Subcutaneous abdominal adipose tissue (tissue), 5 donors: ENCODE results near the gene SGMS1.

Source experiments
- H3K27ac ChIP-seq: one replicate; pipeline ENCODE4 v1.7.0; 2013; ENCODE audit warnings: low read depth, mild to moderate bottlenecking, inconsistent platforms, low read length, moderate library complexity
- H3K27me3 ChIP-seq, 5 donors: one replicate each; pipeline ENCODE4 v1.7.0; 2013; ENCODE audit warnings: low read length in 5 of 5, inconsistent platforms in 1 of 5; ENCODE audit not compliant: control insufficient read depth in 5 of 5, insufficient read depth in 4 of 5
- H3K36me3 ChIP-seq, 5 donors: one replicate each; pipeline ENCODE4 v1.7.0; 2013; ENCODE audit warnings: low read length in 5 of 5; ENCODE audit not compliant: control insufficient read depth in 5 of 5, insufficient read depth in 5 of 5
- H3K4me1 ChIP-seq, 5 donors: one replicate each; pipeline ENCODE4 v1.7.0; 2013; ENCODE audit warnings: low read length in 5 of 5, mild to moderate bottlenecking in 3 of 5, moderate library complexity in 1 of 5; ENCODE audit not compliant: control insufficient read depth in 5 of 5, insufficient read depth in 5 of 5
- H3K4me3 ChIP-seq, 5 donors: one replicate each; pipeline ENCODE4 v1.7.0; 2013; ENCODE audit warnings: low read length in 5 of 5, low read depth in 1 of 5
- H3K9ac ChIP-seq, 5 donors: one replicate each; pipeline ENCODE4 v1.7.0; 2013; ENCODE audit warnings: low read length in 5 of 5, mild to moderate bottlenecking in 4 of 5, moderate library complexity in 3 of 5
- H3K9me3 ChIP-seq, 5 donors: one replicate each; pipeline ENCODE4 v1.7.0; 2013; ENCODE audit warnings: low read length in 5 of 5; ENCODE audit not compliant: control insufficient read depth in 5 of 5
- donor health status: healthy.
- donor health status: healthy.
- donor health status: healthy.
- donor health status: healthy.
- donor health status: healthy.

Gene SGMS1

GRCh38 chr10:50477287-50478203 is 146.2 kb downstream of the SGMS1 start:
- H3K36me3 ChIP-seq, result no peaks in the 10 kb centered on the region
- H3K9ac ChIP-seq, result no peak overlapping the region
- H3K27ac ChIP-seq, result no peak overlapping the region

GRCh38 chr10:50473756-50474155 is 150.0 kb downstream of the SGMS1 start:
- Histone ChIP-seq H3K4me3 (no peak overlapping the region), H3K9ac (no peak overlapping the region), H3K9me3 (no peaks in the 10 kb centered on the region), H3K27me3 (no peaks in the 10 kb centered on the region), H3K27ac (no peak overlapping the region), H3K4me1 (peaks cover 0 to 30% (median 22%) of the 10 kb centered on the region in 5 donors), H3K36me3 (peaks cover 0 to 2% (median 0%) of the 10 kb centered on the region in 5 donors)

More at GRCh38 chr10:50477287-50478203, 146.2 kb downstream of the SGMS1 start:
- Histone ChIP-seq H3K4me3 (no peak overlapping the region), H3K9me3 (no peaks in the 10 kb centered on the region), H3K4me1 (peaks cover 0 to 8% (median 4%) of the 10 kb centered on the region in 5 donors), H3K27me3 (no peaks in the 10 kb centered on the region)

- Histone ChIP-seq H3K27ac (no peak overlapping the region), H3K9me3 (no peaks in the 10 kb centered on the region), H3K36me3 (peaks cover 0 to 3% (median 0%) of the 10 kb centered on the region in 5 donors), H3K4me3 (no peak overlapping the region), H3K9ac (no peak overlapping the region), H3K27me3 (no peaks in the 10 kb centered on the region), H3K4me1 (peaks cover 0 to 30% (median 22%) of the 10 kb centered on the region in 5 donors)
Observed at GRCh38 chr10:50472914-50473313, 150.8 kb downstream of the SGMS1 start.

GRCh38 chr10:50471583-50471975 is 152.2 kb downstream of the SGMS1 start:
- H3K27ac ChIP-seq, result no peak overlapping the region
- no peaks in the 10 kb centered on the region for H3K27me3 ChIP-seq
- no peak overlapping the region for H3K4me3 ChIP-seq
- H3K9me3 ChIP-seq, result no peaks in the 10 kb centered on the region
- H3K4me1 ChIP-seq, result peaks cover 0 to 32% (median 22%) of the 10 kb centered on the region in 5 donors
- no peak overlapping the region for H3K9ac ChIP-seq
- H3K36me3 ChIP-seq, result peaks cover 0 to 3% (median 0%) of the 10 kb centered on the region in 5 donors

GRCh38 chr10:50470798-50471582 is 152.8 kb downstream of the SGMS1 start:
- peaks cover 0 to 32% (median 22%) of the 10 kb centered on the region in 5 donors for H3K4me1 ChIP-seq
- no peaks in the 10 kb centered on the region for H3K27me3 ChIP-seq
- H3K9me3 ChIP-seq, result no peaks in the 10 kb centered on the region
- no peak overlapping the region for H3K4me3 ChIP-seq
- no peak overlapping the region for H3K27ac ChIP-seq
- H3K9ac ChIP-seq, result no peak overlapping the region
- peaks cover 0 to 3% (median 0%) of the 10 kb centered on the region in 5 donors for H3K36me3 ChIP-seq

GRCh38 chr10:50470345-50470744 is 153.4 kb downstream of the SGMS1 start:
- Histone ChIP-seq H3K4me3 (no peak overlapping the region), H3K9ac (no peak overlapping the region), H3K4me1 (peaks cover 0 to 32% (median 22%) of the 10 kb centered on the region in 5 donors), H3K27me3 (no peaks in the 10 kb centered on the region), H3K9me3 (no peaks in the 10 kb centered on the region), H3K27ac (no peak overlapping the region), H3K36me3 (peaks cover 0 to 3% (median 0%) of the 10 kb centered on the region in 5 donors)

GRCh38 chr10:50469778-50470193 is 154.0 kb downstream of the SGMS1 start:
- Histone ChIP-seq H3K27ac (no peak overlapping the region), H3K4me3 (no peak overlapping the region), H3K9me3 (no peaks in the 10 kb centered on the region), H3K27me3 (no peaks in the 10 kb centered on the region), H3K9ac (no peak overlapping the region), H3K4me1 (peaks cover 0 to 32% (median 22%) of the 10 kb centered on the region in 5 donors), H3K36me3 (peaks cover 0 to 3% (median 0%) of the 10 kb centered on the region in 5 donors)

GRCh38 chr10:50469288-50469687 is 154.5 kb downstream of the SGMS1 start:
- H3K9me3 ChIP-seq, result no peaks in the 10 kb centered on the region
- no peak overlapping the region for H3K27ac ChIP-seq
- H3K36me3 ChIP-seq, result peaks cover 0 to 3% (median 0%) of the 10 kb centered on the region in 5 donors
- no peak overlapping the region for H3K9ac ChIP-seq
- no peaks in the 10 kb centered on the region for H3K27me3 ChIP-seq
- no peak overlapping the region for H3K4me3 ChIP-seq
- peaks cover 0 to 34% (median 22%) of the 10 kb centered on the region in 5 donors for H3K4me1 ChIP-seq

- Histone ChIP-seq H3K36me3 (peaks cover 0 to 3% (median 0%) of the 10 kb centered on the region in 5 donors), H3K4me3 (no peak overlapping the region), H3K27ac (no peak overlapping the region), H3K4me1 (peaks cover 0 to 31% (median 19%) of the 10 kb centered on the region in 5 donors), H3K9ac (no peak overlapping the region), H3K9me3 (no peaks in the 10 kb centered on the region), H3K27me3 (no peaks in the 10 kb centered on the region)
Observed at GRCh38 chr10:50467209-50467608, 156.5 kb downstream of the SGMS1 start.
